GM12878 (cell line): ENCODE results near the gene UBLCP1.
"Not testable (repeated sequence)": the region's sequence is repeated elsewhere in the genome, so short reads cannot be mapped to it uniquely, and the experiment has no call there.

Experiments
- CHD1 ChIP-seq: IDR thresholded peaks from 2 replicates; pipeline ENCODE4 v1.6.1; 2012; ENCODE audit warnings: low read depth, low read length, improper control_type of control experiment
- CHD2 ChIP-seq: IDR thresholded peaks from 2 replicates; pipeline ENCODE4 v1.6.1; 2011; ENCODE audit warnings: low read depth, low read length, improper control_type of control experiment, borderline replicate concordance
- FOS ChIP-seq: IDR thresholded peaks from 3 replicates; pipeline ENCODE4 v1.6.1; 2011; ENCODE audit warnings: borderline replicate concordance; ENCODE audit not compliant: insufficient read length; ENCODE audit errors: extremely low read depth
- HDAC2 ChIP-seq: fragments of 200-600 bp; sonication (generic); IDR thresholded peaks from 2 replicates; pipeline ENCODE4 v1.6.1; 2017
- JUNB ChIP-seq: IDR thresholded peaks from 2 replicates; pipeline ENCODE4 v1.6.1; 2016; ENCODE audit warnings: antibody characterized with exemption, mild to moderate bottlenecking
- KDM1A ChIP-seq: fragments of 200-600 bp; sonication (generic); IDR thresholded peaks from 2 replicates; pipeline ENCODE4 v1.6.1; 2016; ENCODE audit warnings: borderline replicate concordance
- NFYA ChIP-seq: IDR thresholded peaks from 2 replicates; pipeline ENCODE4 v1.6.1; 2011; ENCODE audit warnings: low read depth, mild to moderate bottlenecking, low read length, improper control_type of control experiment, borderline replicate concordance
- POLR2A ChIP-seq: IDR thresholded peaks from 2 replicates; pipeline ENCODE4 v1.6.1; 2011; ENCODE audit warnings: low read depth, mild to moderate bottlenecking, low read length
- PRDM15 ChIP-seq: fragments of 450-650 bp; formaldehyde crosslinking; IDR thresholded peaks from 2 replicates; pipeline ENCODE4 v1.4.0; 2020; ENCODE audit warnings: mild to moderate bottlenecking, moderate library complexity
- RFX5 ChIP-seq: IDR thresholded peaks from 2 replicates; pipeline ENCODE4 v1.6.1; 2011; ENCODE audit warnings: low read depth, low read length, improper control_type of control experiment
- SIX5 ChIP-seq: IDR thresholded peaks from 2 replicates; pipeline ENCODE4 v1.6.1; 2011; ENCODE audit warnings: mild to moderate bottlenecking, low read depth, low read length, moderate library complexity; ENCODE audit not compliant: severe bottlenecking
- TF ChIP-seq, protein P1 (sequence below), 3 experiments: IDR thresholded peaks in 2 of 3; conservative IDR thresholded peaks in 1 of 3; 2 replicates each; pipeline ENCODE4 v1.5.1; 2011; ENCODE audit warnings: low read depth in 3 of 3, low read length in 3 of 3, mild to moderate bottlenecking in 3 of 3, control low read depth in 2 of 3, moderate library complexity in 2 of 3, inconsistent platforms in 1 of 3, mixed read lengths in 1 of 3; ENCODE audit not compliant: control insufficient read depth in 2 of 3, insufficient read depth in 1 of 3; ENCODE audit errors: extremely low read depth in 1 of 3
- TF ChIP-seq, protein P2 (sequence below): IDR thresholded peaks from 2 replicates; pipeline ENCODE4 v1.6.1; 2012; ENCODE audit warnings: low read depth, low read length, improper control_type of control experiment

DNA sequence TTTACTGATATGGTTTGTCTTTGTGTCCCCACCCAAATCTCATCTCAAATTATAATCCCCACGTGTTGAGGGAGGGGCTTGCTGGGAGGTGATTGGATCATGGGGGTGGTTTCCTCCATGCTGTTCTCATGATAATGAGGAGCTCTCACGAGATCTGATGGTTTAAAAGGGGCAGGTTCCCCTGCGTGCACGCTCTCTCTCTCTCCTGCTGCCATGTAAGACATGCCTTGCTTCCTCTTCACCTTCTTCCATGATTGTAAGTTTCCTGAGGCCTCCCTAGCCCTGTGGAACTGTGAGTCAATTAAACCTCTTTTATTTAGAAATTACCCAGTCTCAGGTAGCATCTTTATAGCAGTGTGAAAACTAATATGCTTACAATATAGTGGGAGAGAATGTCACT, 2.9 kb upstream of the UBLCP1 start:
- not testable (repeated sequence) for TF ChIP-seq HDAC2; KDM1A; NFYA; JUNB; CHD2; PRDM15 (CRISPR knock-in tag); FOS; POLR2A; CHD1; SIX5; RFX5
- TF ChIP-seq, protein P1, sequence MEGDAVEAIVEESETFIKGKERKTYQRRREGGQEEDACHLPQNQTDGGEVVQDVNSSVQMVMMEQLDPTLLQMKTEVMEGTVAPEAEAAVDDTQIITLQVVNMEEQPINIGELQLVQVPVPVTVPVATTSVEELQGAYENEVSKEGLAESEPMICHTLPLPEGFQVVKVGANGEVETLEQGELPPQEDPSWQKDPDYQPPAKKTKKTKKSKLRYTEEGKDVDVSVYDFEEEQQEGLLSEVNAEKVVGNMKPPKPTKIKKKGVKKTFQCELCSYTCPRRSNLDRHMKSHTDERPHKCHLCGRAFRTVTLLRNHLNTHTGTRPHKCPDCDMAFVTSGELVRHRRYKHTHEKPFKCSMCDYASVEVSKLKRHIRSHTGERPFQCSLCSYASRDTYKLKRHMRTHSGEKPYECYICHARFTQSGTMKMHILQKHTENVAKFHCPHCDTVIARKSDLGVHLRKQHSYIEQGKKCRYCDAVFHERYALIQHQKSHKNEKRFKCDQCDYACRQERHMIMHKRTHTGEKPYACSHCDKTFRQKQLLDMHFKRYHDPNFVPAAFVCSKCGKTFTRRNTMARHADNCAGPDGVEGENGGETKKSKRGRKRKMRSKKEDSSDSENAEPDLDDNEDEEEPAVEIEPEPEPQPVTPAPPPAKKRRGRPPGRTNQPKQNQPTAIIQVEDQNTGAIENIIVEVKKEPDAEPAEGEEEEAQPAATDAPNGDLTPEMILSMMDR (IDR thresholded peaks at IDR 0.05 in 2 of 3, conservative IDR thresholded peaks at IDR 0.05 in 1 of 3; ENCODE audit: control insufficient read depth in 2 of 3, extremely low read depth in 1 of 3, insufficient read depth in 1 of 3, low read depth in 3 of 3, low read length in 3 of 3) = not testable (repeated sequence)
- TF ChIP-seq, protein P2, sequence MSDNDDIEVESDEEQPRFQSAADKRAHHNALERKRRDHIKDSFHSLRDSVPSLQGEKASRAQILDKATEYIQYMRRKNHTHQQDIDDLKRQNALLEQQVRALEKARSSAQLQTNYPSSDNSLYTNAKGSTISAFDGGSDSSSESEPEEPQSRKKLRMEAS = not testable (repeated sequence)
